Endothelial cell of umbilical vein (primary cell): Measurements from ENCODE around the gene SEMA4D. TPM values are rescaled to one million over a fixed set of nuclear protein-coding genes. Genes with fewer than 3 reads are reported as not detected.

Source experiments
- BruUV-seq: library from RNA; stranded (reverse); fragments of 400-500 nt; replicated peaks from 2 replicates; lab custom pipeline; 2021; lab: Mats Ljungman, UMichigan
- CTCF ChIA-PET: fragments of 300-600, 350-600 bp; sonication (Branson Sonifier 250); formaldehyde crosslinking; loops from one replicate; lab custom pipeline; 2021; ENCODE audit warnings: antibody characterized with exemption, inconsistent platforms; lab: Charles Lee
- POLR2A ChIA-PET: fragments of 300-600, 350-600 bp; sonication (Branson Sonifier 250); formaldehyde crosslinking; loops from one replicate; lab custom pipeline; 2021; ENCODE audit warnings: antibody characterized with exemption, inconsistent platforms; lab: Charles Lee
- DNase-seq: peaks from one replicate; pipeline ENCODE4 v3.0.0-alpha.2; 2011; ENCODE audit warnings: low read depth, low spot score
- FAIRE-seq: peaks from 2 replicates; lab custom pipeline; 2011; peaks lifted over from hg19 to GRCh38; lab: Jason Lieb, UNC
- H2AFZ ChIP-seq: 2 replicates; pipeline ENCODE4 v1.6.0; 2012; ENCODE audit warnings: low read depth, low read length, control low read depth, inconsistent platforms
- H3K27ac ChIP-seq: 2 replicates; pipeline ENCODE4 v1.5.1; 2011; ENCODE audit warnings: low read depth, mild to moderate bottlenecking, control low read depth, low read length, moderate library complexity; ENCODE audit not compliant: insufficient read depth
- H3K27me3 ChIP-seq, 2 experiments: 2 replicates each; pipeline versions ENCODE4 v1.6.0 to v1.6.1; 2011; ENCODE audit warnings: low read length in 2 of 2, mixed read lengths in 1 of 2; ENCODE audit not compliant: control insufficient read depth in 2 of 2, insufficient read depth in 2 of 2
- H3K36me3 ChIP-seq, 2 experiments: 2 replicates in 1 of 2; 3 replicates in 1 of 2; pipeline ENCODE4 v1.5.1; 2011; ENCODE audit warnings: low read length in 2 of 2, mild to moderate bottlenecking in 1 of 2, moderate library complexity in 1 of 2; ENCODE audit not compliant: control insufficient read depth in 2 of 2, insufficient read depth in 2 of 2; ENCODE audit errors: extremely low read depth in 1 of 2
- H3K4me1 ChIP-seq: 3 replicates; pipeline ENCODE4 v1.5.1; 2011; ENCODE audit warnings: mild to moderate bottlenecking, low read length; ENCODE audit not compliant: control insufficient read depth, insufficient read depth; ENCODE audit errors: extremely low read depth
- H3K4me2 ChIP-seq: 2 replicates; pipeline ENCODE4 v1.6.1; 2011; ENCODE audit warnings: low read length, control low read depth, mixed read lengths; ENCODE audit not compliant: insufficient read depth
- H3K4me3 ChIP-seq, 3 experiments: fragments of 200-600 bp in 1 of 3; sonication (generic), shearing (Covaris generic) in 1 of 3; replicated peaks in 1 of 3; 2 replicates each; pipeline ENCODE4 v1.5.1; 2011 to 2016; ENCODE audit warnings: control low read depth in 3 of 3, low read length in 3 of 3, mild to moderate bottlenecking in 2 of 3, inconsistent platforms in 1 of 3, low read depth in 1 of 3, moderate library complexity in 1 of 3; ENCODE audit not compliant: insufficient read depth in 1 of 3
- H3K79me2 ChIP-seq: 2 replicates; pipeline ENCODE4 v1.6.0; 2012; ENCODE audit warnings: low read length, inconsistent platforms; ENCODE audit not compliant: control insufficient read depth, insufficient read depth
- H3K9ac ChIP-seq: replicated peaks from 2 replicates; pipeline ENCODE3; 2011; ENCODE audit warnings: low read length, control low read depth; ENCODE audit not compliant: insufficient read depth; ENCODE audit errors: extremely low read depth
- H3K9me1 ChIP-seq: replicated peaks from 3 replicates; pipeline ENCODE4 v1.6.0; 2011; ENCODE audit warnings: mild to moderate bottlenecking, low read length; ENCODE audit not compliant: control insufficient read depth, insufficient read depth; ENCODE audit errors: extremely low read depth
- H3K9me3 ChIP-seq: replicated peaks from 2 replicates; pipeline ENCODE4 v1.5.1; 2012; ENCODE audit warnings: low read length, inconsistent platforms; ENCODE audit not compliant: control insufficient read depth, insufficient read depth
- H4K20me1 ChIP-seq: replicated peaks from 2 replicates; pipeline ENCODE3; 2011; ENCODE audit warnings: mild to moderate bottlenecking, low read length; ENCODE audit not compliant: control insufficient read depth, insufficient read depth; ENCODE audit errors: extremely low read depth
- CTCF ChIP-seq, 2 donors: IDR thresholded peaks; 1 replicate in 1 of 2; 2 replicates in 1 of 2; pipeline ENCODE4 v1.5.1; 2011; ENCODE audit warnings: low read length in 2 of 2, mild to moderate bottlenecking in 2 of 2, moderate library complexity in 2 of 2, control low read depth in 1 of 2, inconsistent platforms in 1 of 2, low read depth in 1 of 2; ENCODE audit not compliant: insufficient read depth in 1 of 2; ENCODE audit errors: extremely low read depth in 1 of 2
- EZH2 ChIP-seq: IDR thresholded peaks from 2 replicates; pipeline ENCODE4 v1.6.1; 2012; ENCODE audit warnings: borderline replicate concordance, low read depth, mild to moderate bottlenecking, moderate library complexity, low read length, inconsistent platforms; ENCODE audit not compliant: severe bottlenecking
- FOS ChIP-seq: IDR thresholded peaks from 2 replicates; pipeline ENCODE4 v1.6.1; 2011; ENCODE audit warnings: mild to moderate bottlenecking, low read length, moderate library complexity, borderline replicate concordance; ENCODE audit not compliant: insufficient read depth
- GATA2 ChIP-seq: IDR thresholded peaks from 2 replicates; pipeline ENCODE4 v1.7.0; 2011; ENCODE audit warnings: low read depth, mild to moderate bottlenecking, moderate library complexity, mixed read lengths, low read length; ENCODE audit not compliant: insufficient read length, insufficient read depth
- JUN ChIP-seq: IDR thresholded peaks from 2 replicates; pipeline ENCODE4 v1.6.1; 2011; ENCODE audit warnings: borderline replicate concordance, low read depth; ENCODE audit not compliant: insufficient read length, insufficient read depth
- MAX ChIP-seq: IDR thresholded peaks from 2 replicates; pipeline ENCODE4 v1.6.1; 2011; ENCODE audit not compliant: insufficient read depth, insufficient read length
- MYC ChIP-seq: IDR thresholded peaks from one replicate; pipeline ENCODE4 v1.6.1; 2011; ENCODE audit warnings: mild to moderate bottlenecking, low read depth, low read length
- POLR2A ChIP-seq: IDR thresholded peaks from 2 replicates; pipeline ENCODE4 v1.6.1; 2012; ENCODE audit warnings: low read depth, mild to moderate bottlenecking, control low read depth, low read length
- POLR2AphosphoS5 ChIP-seq: IDR thresholded peaks from 2 replicates; pipeline ENCODE4 v1.6.1; 2012; ENCODE audit warnings: low read depth, mild to moderate bottlenecking, control low read depth, low read length, moderate library complexity; ENCODE audit not compliant: insufficient read depth
- dilution Hi-C: fragments of 300-500 bp; cut with MboI; formaldehyde crosslinking; loops from one replicate; pipeline ENCODE4 v1.15.0; 2019; ENCODE audit warnings: low sequenced_read_pairs; ENCODE audit not compliant: extremely low pct_ligation_motif_present
- intact Hi-C: fragments of 100-400 bp; cut with micrococcal nuclease; formaldehyde crosslinking; loops from one replicate; pipeline ENCODE4 v1.10.0; 2022
- polyA plus RNA-seq, 4 experiments: library from polyadenylated mRNA; depleted of rRNA in 3 of 4; stranded (reverse) in 3 of 4; unstranded in 1 of 4; fragments of >200 nt; gene quantifications; 2 replicates each; pipeline versions ENCODE4 v1.2.1 to v1.2.3, GENCODE V29; 2011 to 2012; ENCODE audit warnings: missing spikeins in 1 of 4
- total RNA-seq: library from RNA; stranded (reverse); gene quantifications from 2 replicates; pipeline ENCODE4 v1.2.3, GENCODE V29; 2021

The SEMA4D gene
- total and polyA plus RNA-seq, 2 donors (not counting 3 experiments of a cell fraction or from before 2014, with no cell fraction given) = 3.9 to 15.7 TPM

- no peaks in the 10 kb centered on the region for H3K4me1 ChIP-seq
- no peaks in the 10 kb centered on the region for H3K27me3 ChIP-seq
- TF ChIP-seq POLR2A = no peak
- no peak for TF ChIP-seq JUN
- no peak for TF ChIP-seq GATA2
- TF ChIP-seq MYC = no peak
- TF ChIP-seq POLR2AphosphoS5 = no peak
- no peak for TF ChIP-seq MAX
- TF ChIP-seq EZH2 = no peak
- no peak for TF ChIP-seq CTCF (IDR thresholded peaks at IDR 0.05; ENCODE audit: extremely low read depth in 1 of 2, insufficient read depth in 1 of 2, low read depth in 1 of 2, low read length in 2 of 2)
- TF ChIP-seq FOS = no peak
- CTCF ChIA-PET = interaction anchor here (1.1 kb wide), 1 partner anchor 200 kb away, joined by 3 read pairs; no protein-coding TSS in a partner anchor
- no peaks in the 10 kb centered on the region for H3K9me3 ChIP-seq
- peaks cover 23 to 53% of the 10 kb centered on the region in 2 experiments for H3K36me3 ChIP-seq
- DNase-seq (no peak), FAIRE-seq (no peak)
- POLR2A ChIA-PET = no interaction called here
- H3K79me2 ChIP-seq = no peaks in the 10 kb centered on the region
- no peaks in the 10 kb centered on the region for H3K9me1 ChIP-seq
- H3K4me2 ChIP-seq = no peak overlapping the region
- intact Hi-C loops (no loop called here), dilution Hi-C loops (no loop called here)
- H4K20me1 ChIP-seq = no peaks in the 10 kb centered on the region
- H3K9ac ChIP-seq = no peak overlapping the region
- H3K27ac ChIP-seq = no peak overlapping the region
- no peak overlapping the region for H2AFZ ChIP-seq
- no TSS peak for BruUV-seq
- H3K4me3 ChIP-seq = no peak overlapping the region
Observed at GRCh38 chr9:89349607-89350006, 148.3 kb downstream of the SEMA4D start.
